Chondrocyte (in vitro differentiated cells): ENCODE measurements around the gene APMAP. TPM values are rescaled to one million over a fixed set of nuclear protein-coding genes. Genes with fewer than 3 reads are reported as not detected.

Source experiments
- DNase-seq: peaks from one replicate; pipeline ENCODE4 v3.0.0; 2021; ENCODE audit warnings: mixed read lengths, low spot score
- H3K27ac Mint-ChIP-seq: one replicate; pipeline ENCODE4 v1.8.0; 2021; ENCODE audit warnings: mild to moderate bottlenecking, moderate library complexity, mixed read lengths; ENCODE audit not compliant: unreplicated experiment
- H3K27me3 Mint-ChIP-seq: 2 replicates; pipeline ENCODE4 v1.8.0; 2021; ENCODE audit warnings: low read depth, mixed read lengths
- H3K36me3 Mint-ChIP-seq: 2 replicates; pipeline ENCODE4 v1.8.0; 2021; ENCODE audit warnings: low read depth, mixed read lengths
- H3K4me1 Mint-ChIP-seq: 2 replicates; pipeline ENCODE4 v1.8.0; 2021; ENCODE audit warnings: low read depth, mild to moderate bottlenecking, mixed read lengths
- H3K4me3 Mint-ChIP-seq: one replicate; pipeline ENCODE4 v1.8.0; 2021; ENCODE audit warnings: mild to moderate bottlenecking, moderate library complexity, mixed read lengths; ENCODE audit not compliant: unreplicated experiment
- H3K9me3 Mint-ChIP-seq: 2 replicates; pipeline ENCODE4 v1.8.0; 2021; ENCODE audit warnings: low read depth, mixed read lengths
- CTCF ChIP-seq: fragments of 200-600 bp; sonication (generic); IDR thresholded peaks from 2 replicates; pipeline ENCODE4 v1.5.0; 2021; ENCODE audit warnings: antibody characterized with exemption, mild to moderate bottlenecking, moderate library complexity
- total RNA-seq: library from RNA; stranded (reverse); gene quantifications from 3 replicates; pipeline ENCODE4 v1.2.1, GENCODE V29; 2021

The APMAP gene
- total RNA-seq, 1 donor from 2014 or later: 82.2 TPM

GRCh38 chr20:25011261-25011660, 18.7 kb upstream of the APMAP start:
- Mint-ChIP-seq H3K9me3 (no peaks in the 10 kb centered on the region), H3K4me3 (no peak overlapping the region), H3K27me3 (no peaks in the 10 kb centered on the region), H3K4me1 (no peaks in the 10 kb centered on the region), H3K36me3 (peaks cover 7% of the 10 kb centered on the region), H3K27ac (no peak overlapping the region)
- no peak for DNase-seq
- no peak for TF ChIP-seq CTCF

- H3K27me3 Mint-ChIP-seq: no peaks in the 10 kb centered on the region
- H3K27ac Mint-ChIP-seq: no peak overlapping the region
- H3K36me3 Mint-ChIP-seq: peaks cover 7% of the 10 kb centered on the region
- no peaks in the 10 kb centered on the region for H3K9me3 Mint-ChIP-seq
- TF ChIP-seq CTCF: no peak
- H3K4me3 Mint-ChIP-seq: no peak overlapping the region
- H3K4me1 Mint-ChIP-seq: no peaks in the 10 kb centered on the region
- DNase-seq: no peak
Observed at GRCh38 chr20:25009218-25010145, 16.9 kb upstream of the APMAP start.

- TF ChIP-seq CTCF: no peak
- H3K27ac Mint-ChIP-seq: no peak overlapping the region
Observed at GRCh38 chr20:25008388-25009217, 16.1 kb upstream of the APMAP start.

GRCh38 chr20:25007491-25008305, 15.1 kb upstream of the APMAP start:
- H3K4me3 Mint-ChIP-seq: no peak overlapping the region
- no peaks in the 10 kb centered on the region for H3K4me1 Mint-ChIP-seq
- peaks cover 5% of the 10 kb centered on the region for H3K9me3 Mint-ChIP-seq
- peaks cover 11% of the 10 kb centered on the region for H3K36me3 Mint-ChIP-seq
- H3K27me3 Mint-ChIP-seq: peaks cover 2% of the 10 kb centered on the region
- DNase-seq: no peak
- H3K27ac Mint-ChIP-seq: no peak overlapping the region
- no peak for TF ChIP-seq CTCF

More at GRCh38 chr20:25008388-25009217, 16.1 kb upstream of the APMAP start:
- Mint-ChIP-seq H3K36me3 (peaks cover 7% of the 10 kb centered on the region), H3K9me3 (no peaks in the 10 kb centered on the region), H3K4me3 (no peak overlapping the region), H3K4me1 (no peaks in the 10 kb centered on the region), H3K27me3 (no peaks in the 10 kb centered on the region)
- DNase-seq: no peak
